Measurements from ENCODE around the gene ATOH8.

GRCh38 chr2:85778646-85779379 is 25.0 kb downstream of the ATOH8 start:
- TF ChIP-seq POLR2A (IDR thresholded peaks at IDR 0.05) (no peak), CTCF (IDR thresholded peaks at IDR 0.05) (no peak)

Data from thyroid gland (tissue), 4 donors.